PC-3 (cell line): Measurements from ENCODE around the gene SGSH. TPM values are rescaled to one million over a fixed set of nuclear protein-coding genes. Genes with fewer than 3 reads are reported as not detected.

ENCODE experiments used
- ATAC-seq: fragments of 200-7000 bp; cut with Tn5 transposase; 2 replicates; pipeline ENCODE4 v1.9.1; 2020; ENCODE audit warnings: mild to moderate bottlenecking, moderate library complexity
- BruUV-seq: library from RNA; stranded (reverse); fragments of 400-500 nt; replicated peaks from 2 replicates; lab custom pipeline; 2021; lab: Mats Ljungman, UMichigan
- CTCF ChIA-PET: fragments of 300-600 bp; sonication (Branson Sonifier 250); formaldehyde crosslinking; loops from one replicate; lab custom pipeline; 2022; ENCODE audit warnings: antibody characterized with exemption; lab: Charles Lee
- POLR2A ChIA-PET: fragments of 300-600 bp; sonication (Branson Sonifier 250); formaldehyde crosslinking; loops from one replicate; lab custom pipeline; 2022; ENCODE audit warnings: antibody characterized with exemption; ENCODE audit not compliant: unreplicated experiment; lab: Charles Lee
- DNase-seq: peaks from one replicate; pipeline ENCODE4 v3.0.0-alpha.2; 2015
- H2AFZ ChIP-seq: fragments of 300-600 bp; sonication (generic); 2 replicates; pipeline ENCODE4 v1.6.0; 2016; ENCODE audit warnings: antibody characterized with exemption, low read length
- H3F3A ChIP-seq: fragments of 300-600 bp; sonication (generic); one replicate; pipeline ENCODE4 v1.6.0; 2017; ENCODE audit warnings: antibody characterized with exemption, low read length, control low read depth, mild to moderate bottlenecking; ENCODE audit not compliant: unreplicated experiment
- H3K27ac ChIP-seq: fragments of 300-600 bp; sonication (generic); 2 replicates; pipeline ENCODE4 v1.5.1; 2016; ENCODE audit warnings: mild to moderate bottlenecking, low read length
- H3K27me3 ChIP-seq: fragments of 300-600 bp; sonication (generic); 2 replicates; pipeline ENCODE4 v1.6.1; 2016; ENCODE audit warnings: low read length, mixed read lengths
- H3K36me3 ChIP-seq: fragments of 300-600 bp; sonication (generic); 2 replicates; pipeline ENCODE4 v1.6.1; 2016; ENCODE audit warnings: low read depth, mixed run types, low read length, mixed read lengths
- H3K4me1 ChIP-seq: fragments of 300-600 bp; sonication (generic); 2 replicates; pipeline ENCODE4 v1.5.1; 2016; ENCODE audit warnings: low read length; ENCODE audit not compliant: insufficient read depth
- H3K4me2 ChIP-seq: fragments of 300-600 bp; sonication (generic); 2 replicates; pipeline ENCODE4 v1.6.0; 2016; ENCODE audit warnings: low read length
- H3K4me3 ChIP-seq: fragments of 300-600 bp; sonication (generic); 2 replicates; pipeline ENCODE4 v1.5.1; 2016; ENCODE audit warnings: mild to moderate bottlenecking, low read length, mixed read lengths
- H3K79me2 ChIP-seq: fragments of 300-600 bp; sonication (generic); 2 replicates; pipeline ENCODE4 v1.6.1; 2017; ENCODE audit warnings: low read length, mixed read lengths
- H3K9ac ChIP-seq: fragments of 300-600 bp; sonication (generic); 2 replicates; pipeline ENCODE4 v1.6.0; 2016; ENCODE audit warnings: mild to moderate bottlenecking, low read length
- H3K9me2 ChIP-seq: fragments of 300-600 bp; sonication (generic); replicated peaks from 2 replicates; pipeline ENCODE4 v1.6.1; 2016; ENCODE audit warnings: mixed run types, low read length, mixed read lengths
- H3K9me3 ChIP-seq: fragments of 300-600 bp; sonication (generic); 2 replicates; pipeline ENCODE4 v1.6.1; 2016; ENCODE audit warnings: low read length, mixed read lengths
- H4K20me1 ChIP-seq: fragments of 300-600 bp; sonication (generic); 2 replicates; pipeline ENCODE4 v1.6.1; 2016; ENCODE audit warnings: low read length, mixed read lengths
- EZH2 ChIP-seq: fragments of 300-600 bp; sonication (generic); IDR thresholded peaks from one replicate; pipeline ENCODE4 v1.6.1; 2017; ENCODE audit warnings: antibody characterized with exemption, mild to moderate bottlenecking, low read length; ENCODE audit not compliant: unreplicated experiment
- EZH2phosphoT487 ChIP-seq: fragments of 300-600 bp; sonication (generic); IDR thresholded peaks from 2 replicates; pipeline ENCODE4 v1.6.1; 2018; ENCODE audit warnings: mild to moderate bottlenecking, antibody characterized with exemption, low read length, borderline replicate concordance
- intact Hi-C: fragments of 100-400 bp; cut with micrococcal nuclease; formaldehyde crosslinking; loops from 2 replicates; pipeline ENCODE4 v1.9.0; 2023
- total RNA-seq: library from RNA; depleted of rRNA; stranded (reverse); fragments of >200 nt; gene quantifications from 2 replicates; pipeline ENCODE4 v1.2.3, GENCODE V29; 2014
- TF ChIP-seq, protein P1 (sequence below): fragments of 300-600 bp; sonication (generic); conservative IDR thresholded peaks from 2 replicates; pipeline ENCODE4 v1.5.1; 2017; ENCODE audit warnings: antibody characterized with exemption, low read depth, mild to moderate bottlenecking, low read length

SGSH gene
- total RNA-seq, 1 experiment from 2014 or later: 16.6 TPM

DNA sequence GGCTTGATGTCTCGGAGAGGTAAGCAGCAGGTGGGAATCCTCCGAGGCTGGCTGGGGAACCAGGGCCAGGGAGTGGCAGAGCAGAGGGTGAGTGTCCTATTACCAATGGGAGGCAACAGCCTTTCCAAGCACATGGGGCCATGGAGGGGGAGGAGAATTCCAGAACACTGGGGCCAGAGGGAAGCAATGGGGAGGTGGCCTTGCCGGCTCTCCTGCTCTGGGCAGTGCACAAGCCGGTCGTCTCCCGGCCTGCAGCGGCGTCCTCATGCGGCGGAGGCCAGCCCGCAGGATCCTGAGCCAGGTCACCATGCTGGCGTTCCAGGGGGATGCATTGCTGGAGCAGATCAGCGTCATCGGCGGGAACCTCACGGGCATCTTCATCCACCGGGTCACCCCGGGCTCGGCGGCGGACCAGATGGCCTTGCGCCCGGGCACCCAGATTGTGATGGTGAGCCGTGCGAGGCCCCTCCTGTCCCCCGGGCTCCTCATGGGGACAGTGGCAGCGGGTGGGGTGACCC lies 21.9 kb downstream of the SGSH start:
- intact Hi-C loops: no loop called here
- no peaks in the 10 kb centered on the region for H3F3A ChIP-seq
- no peak overlapping the region for H3K9ac ChIP-seq
- BruUV-seq: no TSS peak
- H3K4me3 ChIP-seq: no peak overlapping the region
- no peaks in the 10 kb centered on the region for H3K79me2 ChIP-seq
- CTCF ChIA-PET: no interaction called here
- DNase-seq (no peak), ATAC-seq (peak; percentile 42)
- H3K27me3 ChIP-seq: no peaks in the 10 kb centered on the region
- H3K9me2 ChIP-seq: no peaks in the 10 kb centered on the region
- H2AFZ ChIP-seq: no peak overlapping the region
- TF ChIP-seq EZH2phosphoT487: no peak
- TF ChIP-seq EZH2: no peak
- TF ChIP-seq, protein P1, sequence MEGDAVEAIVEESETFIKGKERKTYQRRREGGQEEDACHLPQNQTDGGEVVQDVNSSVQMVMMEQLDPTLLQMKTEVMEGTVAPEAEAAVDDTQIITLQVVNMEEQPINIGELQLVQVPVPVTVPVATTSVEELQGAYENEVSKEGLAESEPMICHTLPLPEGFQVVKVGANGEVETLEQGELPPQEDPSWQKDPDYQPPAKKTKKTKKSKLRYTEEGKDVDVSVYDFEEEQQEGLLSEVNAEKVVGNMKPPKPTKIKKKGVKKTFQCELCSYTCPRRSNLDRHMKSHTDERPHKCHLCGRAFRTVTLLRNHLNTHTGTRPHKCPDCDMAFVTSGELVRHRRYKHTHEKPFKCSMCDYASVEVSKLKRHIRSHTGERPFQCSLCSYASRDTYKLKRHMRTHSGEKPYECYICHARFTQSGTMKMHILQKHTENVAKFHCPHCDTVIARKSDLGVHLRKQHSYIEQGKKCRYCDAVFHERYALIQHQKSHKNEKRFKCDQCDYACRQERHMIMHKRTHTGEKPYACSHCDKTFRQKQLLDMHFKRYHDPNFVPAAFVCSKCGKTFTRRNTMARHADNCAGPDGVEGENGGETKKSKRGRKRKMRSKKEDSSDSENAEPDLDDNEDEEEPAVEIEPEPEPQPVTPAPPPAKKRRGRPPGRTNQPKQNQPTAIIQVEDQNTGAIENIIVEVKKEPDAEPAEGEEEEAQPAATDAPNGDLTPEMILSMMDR: no peak
- no peaks in the 10 kb centered on the region for H4K20me1 ChIP-seq
- no peaks in the 10 kb centered on the region for H3K4me1 ChIP-seq
- POLR2A ChIA-PET: no interaction called here
- H3K27ac ChIP-seq: no peak overlapping the region
- no peaks in the 10 kb centered on the region for H3K9me3 ChIP-seq
- no peaks in the 10 kb centered on the region for H3K36me3 ChIP-seq
- no peak overlapping the region for H3K4me2 ChIP-seq

DNA sequence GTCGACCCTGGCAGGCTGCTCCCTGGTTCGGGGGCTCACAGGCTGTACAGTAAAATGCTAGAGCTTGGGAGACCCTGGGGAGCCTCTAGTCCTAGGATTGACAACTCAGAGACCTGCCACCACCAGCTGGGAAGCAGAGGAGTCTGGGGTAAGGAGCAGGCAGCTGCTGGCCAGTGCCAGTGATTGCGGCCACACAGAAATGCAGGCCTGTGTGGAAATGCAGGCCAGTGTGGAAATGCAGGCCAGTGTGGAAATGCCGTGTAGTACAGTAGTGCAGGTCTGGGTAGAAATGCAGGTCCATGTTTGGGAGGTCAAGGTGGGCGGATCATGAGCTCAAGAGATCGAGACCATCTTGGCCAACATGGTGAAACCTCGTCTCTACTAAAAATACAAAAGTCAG lies 23.5 kb downstream of the SGSH start:
- Histone ChIP-seq H3K9me3 (no peaks in the 10 kb centered on the region), H3K4me1 (no peaks in the 10 kb centered on the region), H3F3A (no peaks in the 10 kb centered on the region), H4K20me1 (no peaks in the 10 kb centered on the region), H3K4me2 (no peak overlapping the region), H3K36me3 (no peaks in the 10 kb centered on the region), H2AFZ (no peak overlapping the region), H3K9me2 (no peaks in the 10 kb centered on the region), H3K4me3 (no peak overlapping the region), H3K79me2 (no peaks in the 10 kb centered on the region), H3K9ac (no peak overlapping the region), H3K27ac (no peak overlapping the region), H3K27me3 (no peaks in the 10 kb centered on the region)
- ATAC-seq (no peak), DNase-seq (no peak)
- intact Hi-C loops: loop anchor here (2.0 kb wide), 1 partner anchor 56 kb away; no protein-coding TSS in a partner anchor
- ChIA-PET POLR2A (no interaction called here), CTCF (no interaction called here)
- BruUV-seq: no TSS peak
- no peak for TF ChIP-seq EZH2phosphoT487
- TF ChIP-seq, protein P1: no peak
- no peak for TF ChIP-seq EZH2

DNA sequence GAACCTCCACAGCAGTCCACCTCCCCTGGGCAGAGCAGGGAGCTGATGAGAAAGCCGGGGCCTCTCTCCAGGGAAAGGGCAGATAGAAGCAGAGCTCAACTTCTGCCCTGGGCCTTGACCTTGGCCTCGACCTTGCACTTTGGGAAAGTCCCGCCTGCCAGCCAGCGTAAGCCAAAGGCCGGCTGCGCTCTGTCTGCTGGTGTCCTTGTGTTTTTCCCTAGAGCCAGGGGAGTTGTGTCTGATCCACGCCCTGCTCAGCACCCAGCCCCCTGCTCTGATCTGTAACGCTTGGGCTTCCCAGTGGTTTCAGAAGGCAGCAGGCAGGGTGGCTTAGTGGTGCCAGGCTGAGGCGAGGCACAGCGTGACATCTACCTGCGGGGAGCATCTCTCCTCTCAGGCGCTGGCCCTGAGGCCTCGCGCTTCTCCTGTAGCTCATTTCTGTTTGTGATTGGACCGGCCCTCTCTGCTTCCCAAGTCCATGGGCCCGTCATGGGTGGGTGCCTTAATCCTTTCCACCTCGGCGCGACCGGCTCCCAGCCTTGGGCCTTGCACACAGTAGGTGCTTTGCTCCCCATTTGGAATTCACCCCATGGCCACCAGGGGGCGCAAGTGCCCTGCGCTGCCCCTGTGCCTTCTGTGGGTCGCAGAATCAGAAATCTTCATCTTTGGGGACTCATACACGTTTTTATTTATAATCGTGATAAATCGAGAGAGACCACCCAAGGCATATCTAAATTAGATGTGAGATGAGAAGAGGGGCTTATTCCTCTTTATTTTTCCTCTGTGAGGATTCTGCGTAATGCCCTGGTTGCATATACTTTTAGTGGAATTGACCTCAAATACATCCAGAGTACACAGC lies 24.2 kb downstream of the SGSH start:
- no peak for ATAC-seq
- Histone ChIP-seq H3K9ac (no peak overlapping the region), H3K9me3 (no peaks in the 10 kb centered on the region), H3F3A (no peaks in the 10 kb centered on the region), H3K4me2 (no peak overlapping the region), H4K20me1 (no peaks in the 10 kb centered on the region), H3K4me1 (no peaks in the 10 kb centered on the region), H3K27ac (no peak overlapping the region), H2AFZ (no peak overlapping the region), H3K27me3 (no peaks in the 10 kb centered on the region), H3K9me2 (no peaks in the 10 kb centered on the region), H3K4me3 (no peak overlapping the region), H3K36me3 (no peaks in the 10 kb centered on the region), H3K79me2 (no peaks in the 10 kb centered on the region)
- TF ChIP-seq EZH2phosphoT487: no peak
- TF ChIP-seq, protein P1: peak; percentile 99
- intact Hi-C loops: loop anchor here (2.0 kb wide), 1 partner anchor 57 kb away; no protein-coding TSS in a partner anchor
- BruUV-seq: no TSS peak
- peak; percentile 52 for DNase-seq
- CTCF ChIA-PET: interaction anchor here (0.6 to 0.8 kb wide), 2 partner anchors 48 to 50 kb away, joined by 3 to 4 read pairs; no protein-coding TSS in a partner anchor
- POLR2A ChIA-PET: no interaction called here
